ENCODE results near the gene ZCCHC24. TPM values are rescaled to one million over a fixed set of nuclear protein-coding genes. Genes with fewer than 3 reads are reported as not detected.

Gene ZCCHC24
- polyA plus RNA-seq, 3 donors, result 3.9 to 5.0 (median 4.0) TPM

DNA sequence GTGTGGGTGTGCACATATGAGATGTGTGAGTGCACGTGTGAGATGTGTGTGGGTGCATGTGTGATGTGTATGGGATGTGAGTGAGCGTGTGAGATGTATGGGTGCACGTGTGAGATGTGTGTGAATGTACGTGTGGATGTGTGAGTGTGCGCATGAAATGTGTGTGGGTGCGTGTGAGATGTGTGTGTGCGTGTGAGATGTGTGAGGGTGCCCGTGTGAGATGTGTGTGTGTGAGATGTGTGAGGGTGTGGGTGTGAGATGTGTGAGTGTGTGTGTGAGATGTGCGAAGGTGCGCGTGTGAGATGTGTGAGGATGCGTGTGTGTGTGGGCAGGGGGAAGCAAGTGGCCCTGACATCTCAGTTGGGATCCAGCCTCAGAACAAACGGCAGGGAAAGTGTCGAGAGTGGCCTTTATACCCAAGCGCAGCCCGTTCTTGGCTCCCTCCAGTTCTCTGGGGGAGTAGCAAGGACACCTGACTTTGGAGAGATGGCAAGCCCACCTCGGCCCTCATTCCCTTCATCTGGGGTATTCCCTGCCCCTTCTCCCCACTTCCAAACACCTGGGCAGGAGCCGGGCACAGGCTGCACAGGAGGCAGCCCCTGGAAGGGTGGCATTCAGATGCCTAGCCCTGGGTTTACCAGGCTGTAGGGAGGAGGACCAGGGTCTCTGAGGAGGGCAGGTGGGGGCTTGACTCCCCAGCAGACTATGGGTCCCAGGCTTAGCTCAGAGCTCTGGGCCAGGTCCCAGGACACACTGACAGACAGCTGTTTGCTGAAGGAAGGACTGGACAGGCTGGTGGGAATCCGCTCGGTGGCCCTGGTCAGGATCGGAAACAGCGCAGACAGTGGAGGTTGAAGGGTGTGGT is 66.5 kb downstream of the ZCCHC24 start:
- H3K4me2 ChIP-seq (replicated peaks; ENCODE audit: extremely low read depth, low read length, poor library complexity, severe bottlenecking), result no peak overlapping the region
- 95% methylated on average over 21 of the region's 22 CpGs for WGBS (ENCODE audit: insufficient coverage)
- H3K36me3 ChIP-seq (replicated peaks in 1 of 2; ENCODE audit: control insufficient read depth in 1 of 2, insufficient read depth in 2 of 2, low read length in 2 of 2), result no peaks in the 10 kb centered on the region
- no peaks in the 10 kb centered on the region for H3K4me1 ChIP-seq (ENCODE audit: control insufficient read depth in 1 of 2, insufficient read depth in 2 of 2, low read length in 2 of 2)
- intact Hi-C loops (cut with micrococcal nuclease), result loop anchor here in 1 of 2 donors (5.0 kb wide), 1 partner anchor 108 kb away; no protein-coding TSS in a partner anchor
- no peak overlapping the region for H3K27ac ChIP-seq (ENCODE audit: low read depth in 1 of 2, low read length in 2 of 2)
- no peaks in the 10 kb centered on the region for H3K79me2 ChIP-seq (ENCODE audit: insufficient read depth, low read length)
- H3K4me1 Mint-ChIP-seq, result peaks cover 5% of the 10 kb centered on the region
- no peaks in the 10 kb centered on the region for H3K9me3 Mint-ChIP-seq
- H3K27me3 ChIP-seq (ENCODE audit: control insufficient read depth in 2 of 2, insufficient read depth in 2 of 2, low read length in 2 of 2), result no peaks in the 10 kb centered on the region
- peaks cover 0 to 2% (median 2%) of the 10 kb centered on the region in 3 donors for H3K27me3 Mint-ChIP-seq (ENCODE audit: low read depth in 3 of 3)
- H4K20me1 ChIP-seq (ENCODE audit: insufficient read depth, low read length), result no peaks in the 10 kb centered on the region
- H3K4me3 Mint-ChIP-seq, result no peak overlapping the region
- no peaks in the 10 kb centered on the region for H3K9me3 ChIP-seq (replicated peaks in 1 of 2; ENCODE audit: control insufficient read depth in 1 of 2, insufficient read depth in 1 of 2, low read length in 2 of 2)
- H3K27ac Mint-ChIP-seq, result no peak overlapping the region
- H3K36me3 Mint-ChIP-seq, result peaks cover 4 to 7% of the 10 kb centered on the region in 2 donors
- no peak overlapping the region for H3K4me3 ChIP-seq (replicated peaks in 1 of 3; ENCODE audit: low read depth in 2 of 3, low read length in 3 of 3)
- H2AFZ ChIP-seq (ENCODE audit: insufficient read depth, low read depth, low read length, poor library complexity, severe bottlenecking), result no peak overlapping the region
- TF ChIP-seq, protein P1, sequence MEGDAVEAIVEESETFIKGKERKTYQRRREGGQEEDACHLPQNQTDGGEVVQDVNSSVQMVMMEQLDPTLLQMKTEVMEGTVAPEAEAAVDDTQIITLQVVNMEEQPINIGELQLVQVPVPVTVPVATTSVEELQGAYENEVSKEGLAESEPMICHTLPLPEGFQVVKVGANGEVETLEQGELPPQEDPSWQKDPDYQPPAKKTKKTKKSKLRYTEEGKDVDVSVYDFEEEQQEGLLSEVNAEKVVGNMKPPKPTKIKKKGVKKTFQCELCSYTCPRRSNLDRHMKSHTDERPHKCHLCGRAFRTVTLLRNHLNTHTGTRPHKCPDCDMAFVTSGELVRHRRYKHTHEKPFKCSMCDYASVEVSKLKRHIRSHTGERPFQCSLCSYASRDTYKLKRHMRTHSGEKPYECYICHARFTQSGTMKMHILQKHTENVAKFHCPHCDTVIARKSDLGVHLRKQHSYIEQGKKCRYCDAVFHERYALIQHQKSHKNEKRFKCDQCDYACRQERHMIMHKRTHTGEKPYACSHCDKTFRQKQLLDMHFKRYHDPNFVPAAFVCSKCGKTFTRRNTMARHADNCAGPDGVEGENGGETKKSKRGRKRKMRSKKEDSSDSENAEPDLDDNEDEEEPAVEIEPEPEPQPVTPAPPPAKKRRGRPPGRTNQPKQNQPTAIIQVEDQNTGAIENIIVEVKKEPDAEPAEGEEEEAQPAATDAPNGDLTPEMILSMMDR (IDR thresholded peaks at IDR 0.05), result no peak
- DNase-seq, result peak in 1 of 3 donors; percentile 3
- H3K9ac ChIP-seq (ENCODE audit: insufficient read depth, low read length, poor library complexity, severe bottlenecking), result no peak overlapping the region

DNA sequence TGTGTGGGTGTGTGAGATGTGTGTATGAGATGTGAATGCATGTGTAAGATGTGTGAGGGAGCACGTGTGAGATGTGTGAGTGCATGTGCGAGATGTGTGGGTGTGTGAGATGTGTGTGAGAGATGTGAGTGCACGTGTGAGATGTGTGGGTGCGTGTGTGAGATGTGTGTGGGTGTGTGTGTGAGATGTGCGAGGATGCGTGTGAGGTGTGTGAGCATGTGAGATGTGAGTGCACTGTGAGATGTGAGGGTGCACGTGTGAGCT is 67.1 kb downstream of the ZCCHC24 start:
- Histone ChIP-seq H3K4me2 (replicated peaks; ENCODE audit: extremely low read depth, low read length, poor library complexity, severe bottlenecking) (no peak overlapping the region), H3K9ac (ENCODE audit: insufficient read depth, low read length, poor library complexity, severe bottlenecking) (no peak overlapping the region), H3K27ac (ENCODE audit: low read depth in 1 of 2, low read length in 2 of 2) (no peak overlapping the region), H3K4me1 (ENCODE audit: control insufficient read depth in 1 of 2, insufficient read depth in 2 of 2, low read length in 2 of 2) (no peaks in the 10 kb centered on the region), H3K79me2 (ENCODE audit: insufficient read depth, low read length) (no peaks in the 10 kb centered on the region), H3K36me3 (replicated peaks in 1 of 2; ENCODE audit: control insufficient read depth in 1 of 2, insufficient read depth in 2 of 2, low read length in 2 of 2) (no peaks in the 10 kb centered on the region), H3K27me3 (ENCODE audit: control insufficient read depth in 2 of 2, insufficient read depth in 2 of 2, low read length in 2 of 2) (no peaks in the 10 kb centered on the region), H2AFZ (ENCODE audit: insufficient read depth, low read depth, low read length, poor library complexity, severe bottlenecking) (no peak overlapping the region), H3K4me3 (replicated peaks in 1 of 3; ENCODE audit: low read depth in 2 of 3, low read length in 3 of 3) (no peak overlapping the region), H4K20me1 (ENCODE audit: insufficient read depth, low read length) (no peaks in the 10 kb centered on the region), H3K9me3 (replicated peaks in 1 of 2; ENCODE audit: control insufficient read depth in 1 of 2, insufficient read depth in 1 of 2, low read length in 2 of 2) (no peaks in the 10 kb centered on the region)
- H3K27ac Mint-ChIP-seq, result no peak overlapping the region
- H3K9me3 Mint-ChIP-seq, result no peaks in the 10 kb centered on the region
- TF ChIP-seq, protein P1 (IDR thresholded peaks at IDR 0.05), result no peak
- intact Hi-C loops (cut with micrococcal nuclease), result loop anchor here in 1 of 2 donors (5.0 kb wide), 1 partner anchor 109 kb away; no protein-coding TSS in a partner anchor
- WGBS (ENCODE audit: insufficient coverage), result 96% methylated on average over 7 of the region's 7 CpGs
- peaks cover 3 to 7% of the 10 kb centered on the region in 2 donors for H3K36me3 Mint-ChIP-seq
- peaks cover 5% of the 10 kb centered on the region for H3K4me1 Mint-ChIP-seq
- H3K27me3 Mint-ChIP-seq (ENCODE audit: low read depth in 3 of 3), result peaks cover 0 to 2% (median 2%) of the 10 kb centered on the region in 3 donors
- DNase-seq, result no peak
- H3K4me3 Mint-ChIP-seq, result no peak overlapping the region

Measured in CD14-positive monocyte (primary cell).